Iris pigment epithelial cell (primary cell): ENCODE results near the gene CBR4.

Experiments used
- DNase-seq: peaks from one replicate; pipeline ENCODE4 v3.0.0-alpha.2; 2011; ENCODE audit warnings: low read depth

Gene CBR4

GRCh38 chr4:169033660-169034059 lies 23.6 kb upstream of the CBR4 start:
- DNase-seq, result peak; percentile 10

DNA sequence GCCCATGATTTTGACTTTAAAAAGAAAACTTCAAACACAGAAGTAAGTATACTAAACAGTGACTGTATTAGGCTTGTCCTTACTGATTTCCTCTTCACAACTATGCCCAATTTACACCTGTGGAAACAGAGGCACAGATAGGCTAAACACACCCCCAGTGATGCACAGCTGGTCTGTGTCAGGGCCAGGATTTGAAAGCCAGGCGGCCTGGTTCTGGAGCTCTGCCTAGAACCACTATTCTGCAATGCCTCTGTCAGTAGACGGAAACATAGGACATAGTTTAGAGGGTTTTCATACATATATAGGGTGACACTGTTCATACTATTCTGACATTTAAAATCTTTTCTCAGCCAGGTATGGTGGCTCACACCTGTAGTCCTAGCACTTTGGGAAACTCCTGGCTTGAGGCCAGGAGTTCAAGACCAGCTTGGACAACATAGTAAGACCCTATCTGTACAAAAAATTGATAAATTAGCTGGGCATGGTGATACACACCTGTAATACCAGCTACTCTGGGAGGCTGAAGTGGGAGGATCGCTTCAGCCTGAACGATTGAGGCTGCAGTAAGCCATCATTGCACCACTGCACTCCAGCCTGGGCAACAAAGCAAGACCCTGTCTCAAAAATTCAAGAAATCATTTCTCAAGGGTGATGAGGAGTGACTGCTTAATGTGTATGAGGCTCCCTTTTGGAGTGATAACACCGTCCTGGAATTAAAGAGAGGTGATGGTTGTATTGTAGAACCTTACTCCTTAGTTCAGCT lies 23.0 kb upstream of the CBR4 start:
- DNase-seq, result no peak

DNA sequence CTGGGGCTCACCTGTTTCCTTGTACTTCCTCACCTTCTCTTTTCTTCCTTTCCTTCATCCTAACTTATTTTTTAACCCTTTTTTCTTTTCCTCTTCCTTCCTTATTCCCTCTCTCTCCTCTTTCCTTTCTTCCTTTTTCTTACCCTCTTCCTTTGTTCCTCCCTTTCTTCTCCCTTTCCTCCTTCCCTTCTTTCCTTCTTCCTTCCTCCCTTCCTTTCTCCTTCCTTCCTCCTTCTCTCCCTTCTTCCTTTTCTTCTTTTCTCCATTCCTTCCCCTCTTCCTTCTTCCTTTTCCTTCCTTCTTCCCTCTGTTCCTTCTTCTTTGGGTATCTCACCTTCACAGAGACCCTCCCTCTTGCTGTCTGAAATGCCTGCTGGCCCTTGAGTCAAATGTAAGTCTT lies 22.1 kb upstream of the CBR4 start:
- no peak for DNase-seq

GRCh38 chr4:169031392-169031791 lies 21.3 kb upstream of the CBR4 start:
- DNase-seq, result no peak

- DNase-seq, result peak; percentile 51
Observed at GRCh38 chr4:169030562-169030982, 20.5 kb upstream of the CBR4 start.

- no peak for DNase-seq
Observed at GRCh38 chr4:169029947-169030346, 19.9 kb upstream of the CBR4 start.

GRCh38 chr4:169027663-169028062 lies 17.6 kb upstream of the CBR4 start:
- DNase-seq, result no peak

- no peak for DNase-seq
Observed at GRCh38 chr4:169025184-169025583, 15.1 kb upstream of the CBR4 start.

DNA sequence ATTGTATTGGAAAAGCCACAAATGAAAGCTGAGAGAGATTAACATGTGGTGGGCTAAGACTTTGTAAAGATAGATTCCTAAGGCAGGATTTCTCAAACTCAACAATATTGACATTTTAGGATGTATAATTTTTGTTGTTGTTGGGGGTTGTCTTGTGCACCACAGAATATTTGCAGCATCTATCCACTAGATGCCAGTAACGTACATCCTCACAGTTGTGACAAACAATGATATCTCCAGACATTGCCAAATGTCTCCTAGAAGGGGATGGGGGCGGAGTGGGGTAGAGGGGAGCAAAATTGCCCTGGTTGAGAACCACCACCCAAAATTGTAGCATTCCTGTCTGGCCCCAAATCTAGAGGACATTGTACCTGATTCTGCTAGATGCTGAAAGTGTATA lies 14.7 kb upstream of the CBR4 start:
- DNase-seq, result peak; percentile 65

DNA sequence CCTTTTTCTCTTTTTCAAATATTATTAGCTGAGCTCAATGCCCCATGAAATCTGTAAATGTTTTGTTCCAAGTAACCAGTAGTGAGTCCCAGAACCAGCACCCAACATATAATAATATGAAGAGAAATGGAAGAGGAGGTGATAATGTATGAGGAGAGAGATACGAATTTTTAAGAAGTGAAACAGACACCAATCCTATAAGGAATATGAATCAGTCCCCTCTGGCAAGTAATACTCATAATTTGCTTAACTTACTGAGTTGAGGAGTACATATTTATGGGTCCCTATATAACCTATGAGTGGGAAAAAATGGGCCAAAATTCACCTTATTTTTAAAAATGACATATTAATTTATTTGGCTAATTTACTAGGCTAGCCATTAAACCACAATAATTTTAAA lies 8.4 kb upstream of the CBR4 start:
- DNase-seq, result no peak

DNA sequence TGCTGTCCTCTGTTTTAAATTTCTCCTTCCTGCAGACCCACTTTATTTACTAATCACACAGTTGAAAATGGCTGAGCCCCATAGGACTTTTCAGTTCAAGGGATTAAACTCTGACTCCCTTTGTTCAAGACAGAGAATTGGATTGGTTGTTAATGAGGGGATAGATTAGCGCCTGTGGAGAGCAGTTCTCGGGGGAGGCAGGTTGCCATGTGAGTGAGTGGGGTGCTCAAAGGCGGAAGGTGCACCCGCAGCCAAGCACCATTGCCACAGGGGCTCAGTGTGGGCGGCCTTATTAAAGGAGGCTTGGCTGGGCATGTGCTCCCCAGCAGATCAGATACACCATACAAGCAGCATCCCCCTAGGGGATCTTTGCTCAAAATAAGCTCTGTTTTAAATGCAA lies 7.9 kb upstream of the CBR4 start:
- DNase-seq, result no peak

DNA sequence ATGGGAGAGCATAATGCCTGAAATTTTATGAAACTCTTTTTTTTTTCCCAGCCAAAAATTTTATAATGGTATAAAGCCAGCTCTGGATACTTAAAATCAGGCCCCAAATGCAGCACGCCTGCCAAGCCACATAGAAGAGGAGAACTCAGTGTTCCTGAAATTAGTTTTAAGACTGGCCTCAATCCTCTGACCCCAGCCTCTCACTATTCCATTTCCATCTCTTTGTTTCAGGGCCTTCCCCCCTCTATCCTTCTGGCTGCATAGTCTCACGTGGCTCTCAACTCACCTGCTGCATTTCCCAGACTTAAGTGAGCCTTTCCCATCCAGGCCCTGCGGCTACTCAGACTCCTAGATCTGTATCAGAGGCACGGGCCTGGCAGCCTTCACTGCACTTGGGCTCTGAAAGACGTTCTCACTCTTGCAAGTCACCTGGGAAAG lies 5.2 kb upstream of the CBR4 start:
- DNase-seq, result no peak

GRCh38 chr4:169014586-169014985 lies 4.5 kb upstream of the CBR4 start:
- DNase-seq, result no peak

- DNase-seq, result no peak
Observed at GRCh38 chr4:169013396-169013795, 3.3 kb upstream of the CBR4 start.

DNA sequence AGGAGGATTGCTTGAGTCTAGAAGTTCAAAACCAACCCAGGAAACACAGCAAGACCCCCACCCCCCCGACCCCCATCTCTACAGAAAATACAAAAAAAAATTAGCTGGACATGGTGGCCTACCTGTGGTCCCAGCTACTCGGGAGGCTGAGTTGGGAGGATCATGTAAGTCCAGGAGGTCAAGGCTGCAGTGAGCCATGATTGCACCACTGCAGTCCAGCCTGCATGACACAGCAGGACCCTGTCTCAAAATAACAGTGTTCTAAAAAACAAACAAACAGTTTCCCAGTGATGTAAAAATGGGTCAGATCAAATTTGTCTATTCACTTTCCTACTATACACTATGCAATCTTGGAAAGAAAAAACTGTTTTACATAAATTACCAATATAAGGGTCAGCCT lies 2.0 kb upstream of the CBR4 start:
- no peak for DNase-seq

GRCh38 chr4:169009286-169010124 lies 550 bp downstream of the CBR4 start:
- DNase-seq, result peak; percentile 63

GRCh38 chr4:169005453-169006099 lies 4.5 kb downstream of the CBR4 start:
- peak; percentile 30 for DNase-seq

- no peak for DNase-seq
Observed at GRCh38 chr4:169000315-169000714, 9.7 kb downstream of the CBR4 start.

DNA sequence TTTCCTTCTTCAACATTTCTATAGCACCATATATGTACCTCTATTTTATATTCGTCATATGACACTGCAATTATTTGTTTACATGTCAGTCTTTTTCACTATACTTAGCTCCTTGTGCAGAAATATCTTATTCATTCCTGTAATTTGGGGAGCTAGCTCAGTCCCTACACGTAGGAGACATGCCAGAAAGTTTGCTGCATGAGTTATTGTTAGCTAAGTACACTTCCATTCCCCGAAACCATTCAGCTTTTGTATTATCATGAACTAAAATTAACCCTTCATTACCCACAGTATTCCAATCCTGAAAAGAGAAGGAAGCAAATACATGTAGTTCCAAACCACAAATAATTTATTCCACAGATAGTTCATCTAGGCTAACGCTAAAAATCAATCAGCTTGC lies 10.2 kb downstream of the CBR4 start:
- DNase-seq, result no peak

DNA sequence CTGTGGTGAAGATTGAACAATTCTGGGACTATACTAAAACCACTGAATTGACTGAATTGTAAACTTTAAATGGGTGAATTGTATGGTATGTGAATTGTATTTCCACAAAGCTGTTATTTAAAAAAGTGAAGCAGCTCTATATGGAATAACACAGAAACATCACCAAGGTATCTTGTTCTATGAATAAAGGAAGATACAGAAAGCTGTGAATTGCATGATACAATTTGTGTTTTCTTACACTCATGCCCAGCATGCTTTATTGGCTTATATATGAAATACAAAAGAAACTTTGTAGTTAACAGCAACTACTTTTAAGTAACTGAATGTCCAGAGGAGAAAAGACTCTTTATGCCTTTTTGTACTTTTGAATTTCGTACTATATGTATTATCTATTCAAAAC lies 11.5 kb downstream of the CBR4 start:
- DNase-seq, result no peak

GRCh38 chr4:168995537-168996295 lies 14.3 kb downstream of the CBR4 start:
- no peak for DNase-seq

DNA sequence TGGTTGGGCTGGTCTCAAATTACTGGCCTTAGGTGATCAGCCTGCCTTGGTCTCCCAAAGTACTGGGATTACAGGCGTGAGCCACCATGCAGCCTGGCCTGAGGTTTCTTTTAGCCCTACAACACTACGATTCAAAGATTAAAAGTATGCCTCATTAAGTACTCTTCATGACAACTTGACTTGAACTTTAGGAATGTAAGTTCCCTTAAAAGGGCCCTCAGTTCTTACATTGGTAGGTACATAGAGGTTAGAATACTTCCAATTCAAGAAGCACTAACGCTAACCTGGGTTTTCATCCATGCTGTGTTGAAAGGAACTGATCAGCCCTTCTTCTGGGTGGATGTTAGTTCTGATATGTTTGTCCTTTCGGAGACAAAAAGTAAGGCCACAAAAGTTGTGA lies 15.1 kb downstream of the CBR4 start:
- DNase-seq, result no peak
